Skeletal muscle tissue (tissue), 4 donors: ENCODE results near the gene SLC9A1. TPM values are rescaled to one million over a fixed set of nuclear protein-coding genes. Genes with fewer than 3 reads are reported as not detected.
A peak's percentile ranks its signal among the peaks of the same experiment; 100 is the strongest.
"Not testable (repeated sequence)": the region's sequence is repeated elsewhere in the genome, so short reads cannot be mapped to it uniquely, and the experiment has no call there.

Source experiments
- H3K27ac ChIP-seq: one replicate; pipeline ENCODE4 v1.7.0; 2013; ENCODE audit warnings: mild to moderate bottlenecking, low read depth, low read length, inconsistent platforms
- H3K27me3 ChIP-seq, 3 donors: one replicate each; pipeline ENCODE4 v1.7.0; 2013; ENCODE audit warnings: low read length in 3 of 3; ENCODE audit not compliant: control insufficient read depth in 3 of 3, insufficient read depth in 3 of 3
- H3K36me3 ChIP-seq, 3 donors: one replicate each; pipeline ENCODE4 v1.7.0; 2013; ENCODE audit warnings: low read length in 3 of 3; ENCODE audit not compliant: control insufficient read depth in 3 of 3, insufficient read depth in 3 of 3
- H3K4me1 ChIP-seq, 3 donors: one replicate each; pipeline ENCODE4 v1.7.0; 2013; ENCODE audit warnings: low read length in 3 of 3, mild to moderate bottlenecking in 3 of 3; ENCODE audit not compliant: control insufficient read depth in 3 of 3, insufficient read depth in 3 of 3
- H3K4me3 ChIP-seq, 3 donors: one replicate each; pipeline ENCODE4 v1.7.0; 2013; ENCODE audit warnings: low read length in 3 of 3
- H3K9ac ChIP-seq, 3 donors: one replicate each; pipeline ENCODE4 v1.7.0; 2013; ENCODE audit warnings: low read length in 3 of 3, mild to moderate bottlenecking in 3 of 3, moderate library complexity in 2 of 3, low read depth in 1 of 3
- H3K9me3 ChIP-seq, 3 donors: one replicate each; pipeline ENCODE4 v1.7.0; 2013; ENCODE audit warnings: low read length in 3 of 3; ENCODE audit not compliant: control insufficient read depth in 3 of 3
- total RNA-seq: library from RNA; depleted of rRNA; stranded (reverse); fragments of >200 nt; gene quantifications from one replicate; pipeline ENCODE4 v1.2.3, GENCODE V29; 2014
- donor health status: Osteomylitis.

The SLC9A1 gene
- total RNA-seq, 1 donor from 2014 or later: 1.6 TPM

DNA sequence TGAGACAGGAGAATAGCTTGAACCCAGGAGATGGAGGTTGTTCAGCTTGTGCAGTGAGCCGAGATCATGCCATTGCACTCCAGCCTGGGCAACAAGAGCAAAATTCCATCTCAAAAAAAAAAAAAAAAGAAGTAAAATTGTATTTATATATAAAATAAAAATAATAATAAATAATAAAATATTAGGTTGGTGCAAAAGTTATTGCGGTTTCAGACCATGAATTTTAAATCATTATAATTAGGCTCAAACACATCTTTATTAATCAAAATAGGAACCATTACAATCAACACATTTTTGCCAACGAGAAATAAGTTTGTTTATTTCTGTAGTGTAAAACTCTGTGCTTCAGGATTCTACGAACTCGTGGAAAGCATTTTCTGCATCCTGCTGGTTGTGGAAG, 18.1 kb upstream of the SLC9A1 start:
- H3K36me3 ChIP-seq, H3K27ac ChIP-seq, H3K4me1 ChIP-seq, H3K9me3 ChIP-seq, H3K27me3 ChIP-seq, H3K9ac ChIP-seq, H3K4me3 ChIP-seq: not testable (repeated sequence)

DNA sequence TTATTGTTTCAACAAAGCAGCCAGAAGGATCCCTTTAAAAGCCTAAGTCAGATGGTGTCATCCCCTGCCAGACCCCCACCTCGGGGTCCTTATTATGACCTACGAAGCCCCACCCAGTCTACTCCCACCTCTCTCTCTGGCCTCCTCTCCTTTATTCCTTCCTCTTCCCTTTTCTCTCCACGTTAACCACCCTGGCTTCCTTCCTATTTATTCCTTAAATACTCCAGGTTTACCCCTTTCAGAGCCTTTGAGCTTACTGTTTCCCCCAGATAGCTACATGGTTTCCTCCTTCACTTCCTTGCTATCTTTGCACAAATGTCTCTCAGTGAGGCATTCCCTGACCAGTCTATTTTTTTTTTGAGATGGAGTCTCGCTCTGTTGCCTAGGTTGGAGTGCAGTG, 12.0 kb upstream of the SLC9A1 start:
- no peak overlapping the region for H3K9ac ChIP-seq
- no peak overlapping the region for H3K4me3 ChIP-seq

DNA sequence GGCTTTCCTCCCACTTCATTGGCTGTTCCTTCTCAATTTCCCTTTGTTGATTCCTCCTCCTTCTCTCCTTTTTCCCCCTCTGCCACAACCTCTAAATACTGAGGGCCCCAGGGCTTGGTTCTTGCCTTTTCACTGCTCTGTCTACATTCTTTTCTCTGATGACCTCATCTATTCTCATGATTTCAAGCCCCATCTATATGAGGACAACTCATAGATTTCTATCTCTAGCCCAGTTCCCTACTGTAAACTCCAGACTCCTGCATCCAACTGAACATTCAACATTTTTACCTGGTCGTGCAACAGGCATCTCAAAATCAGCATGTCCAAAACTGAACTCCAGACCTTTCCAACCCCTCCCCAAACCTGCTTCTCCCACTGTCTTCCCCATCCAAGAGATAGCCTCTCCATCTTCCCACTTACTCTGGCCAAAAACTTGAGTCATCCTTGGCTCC, 11.5 kb upstream of the SLC9A1 start:
- Histone ChIP-seq H3K9me3 (no peaks in the 10 kb centered on the region), H3K36me3 (no peaks in the 10 kb centered on the region), H3K27ac (no peak overlapping the region), H3K4me1 (no peaks in the 10 kb centered on the region), H3K27me3 (no peaks in the 10 kb centered on the region), H3K4me3 (no peak overlapping the region), H3K9ac (no peak overlapping the region)

More for the DNA sequence above, 12.0 kb upstream of the SLC9A1 start:
- Histone ChIP-seq H3K9me3 (no peaks in the 10 kb centered on the region), H3K4me1 (no peaks in the 10 kb centered on the region), H3K36me3 (no peaks in the 10 kb centered on the region), H3K27ac (no peak overlapping the region), H3K27me3 (no peaks in the 10 kb centered on the region)

DNA sequence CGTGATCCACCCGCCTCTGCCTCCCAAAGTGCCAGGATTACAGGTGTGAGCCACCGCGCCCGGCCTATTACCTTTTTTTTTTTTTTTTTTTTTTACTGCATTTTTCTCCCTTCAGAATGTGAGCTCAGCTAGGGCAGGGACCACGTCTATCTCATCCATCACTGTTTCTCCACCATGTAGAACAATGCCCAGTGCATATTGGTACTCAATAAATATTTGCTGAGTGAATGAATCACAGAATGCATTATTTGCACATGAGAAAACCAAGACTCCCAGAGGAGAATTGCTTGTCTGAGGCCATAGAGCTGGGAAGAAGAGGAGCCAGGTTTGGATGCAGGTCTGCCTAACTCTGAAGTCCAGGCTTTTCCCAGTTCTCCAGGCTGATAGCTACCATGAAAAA, 8.2 kb upstream of the SLC9A1 start:
- Histone ChIP-seq H3K27ac (no peak overlapping the region), H3K9me3 (no peaks in the 10 kb centered on the region), H3K4me1 (no peaks in the 10 kb centered on the region), H3K9ac (no peak overlapping the region), H3K36me3 (no peaks in the 10 kb centered on the region), H3K27me3 (no peaks in the 10 kb centered on the region), H3K4me3 (no peak overlapping the region)

DNA sequence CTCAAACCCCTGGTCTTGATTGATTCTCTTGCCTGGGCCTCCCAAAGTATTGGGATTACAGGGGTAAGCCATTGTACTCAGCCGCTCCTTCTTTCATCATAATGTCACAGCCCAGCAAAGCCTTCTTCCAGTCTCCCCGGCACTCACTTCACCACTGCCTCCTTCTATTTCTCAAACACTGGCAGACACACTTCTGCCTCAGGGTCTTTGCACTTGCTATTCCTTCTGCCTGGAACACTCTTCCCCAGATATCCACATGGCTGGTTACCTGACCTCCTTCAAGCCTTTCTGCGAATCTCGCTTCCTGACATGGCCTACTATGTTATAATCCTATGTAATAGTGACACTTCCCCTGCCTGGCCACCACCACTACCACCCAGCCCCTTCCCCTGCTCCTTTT, 7.2 kb upstream of the SLC9A1 start:
- Histone ChIP-seq H3K9ac (no peak overlapping the region), H3K9me3 (no peaks in the 10 kb centered on the region), H3K27ac (no peak overlapping the region), H3K27me3 (no peaks in the 10 kb centered on the region), H3K4me1 (no peaks in the 10 kb centered on the region), H3K36me3 (no peaks in the 10 kb centered on the region), H3K4me3 (no peak overlapping the region)

DNA sequence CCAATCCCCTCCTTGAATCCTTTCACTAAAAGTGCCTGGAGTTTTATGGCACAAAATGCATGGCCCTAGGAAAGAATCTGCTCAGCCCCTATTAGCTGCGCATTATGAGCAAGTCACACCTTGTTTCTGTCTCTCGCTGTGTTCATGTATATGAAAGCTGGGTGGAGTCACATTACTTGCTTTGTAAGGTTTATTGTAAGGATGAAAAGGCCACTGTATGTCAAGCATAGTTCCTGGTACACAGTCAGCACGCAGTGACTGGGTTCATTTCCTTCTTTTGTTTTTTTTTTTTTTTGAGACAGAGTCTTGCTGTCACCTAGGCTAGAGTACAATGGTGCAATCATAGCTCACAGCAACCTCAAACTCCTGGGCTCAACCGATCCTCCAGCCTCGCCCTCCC, 6.7 kb upstream of the SLC9A1 start:
- Histone ChIP-seq H3K36me3 (no peaks in the 10 kb centered on the region), H3K4me1 (no peaks in the 10 kb centered on the region), H3K9me3 (no peaks in the 10 kb centered on the region), H3K4me3 (no peak overlapping the region), H3K27ac (no peak overlapping the region), H3K9ac (no peak overlapping the region), H3K27me3 (no peaks in the 10 kb centered on the region)

DNA sequence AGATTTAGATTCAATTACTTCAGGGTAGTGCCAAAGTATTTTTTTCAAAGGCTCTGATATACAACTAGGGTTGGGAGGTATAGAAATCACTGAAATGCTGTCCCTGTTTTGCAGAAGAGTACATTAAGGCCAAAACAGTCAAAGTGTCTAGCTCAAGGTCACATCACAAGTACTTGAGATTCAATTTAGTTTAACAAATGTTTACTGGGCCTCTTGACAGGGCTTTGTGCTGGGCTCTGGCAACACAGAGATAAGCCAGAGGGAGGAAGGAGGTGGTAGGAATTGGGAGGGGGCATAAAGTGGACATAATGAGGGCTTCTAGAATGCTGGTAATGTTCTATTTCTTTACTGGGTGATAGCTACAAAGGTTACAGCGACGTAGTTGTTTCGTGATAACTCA, 2.3 kb upstream of the SLC9A1 start:
- H3K9me3 ChIP-seq: no peaks in the 10 kb centered on the region
- H3K9ac ChIP-seq: no peak overlapping the region
- no peaks in the 10 kb centered on the region for H3K36me3 ChIP-seq
- H3K4me3 ChIP-seq: no peak overlapping the region
- H3K4me1 ChIP-seq: peaks cover 28 to 29% (median 28%) of the 10 kb centered on the region in 3 donors
- H3K27me3 ChIP-seq: no peaks in the 10 kb centered on the region
- no peak overlapping the region for H3K27ac ChIP-seq

DNA sequence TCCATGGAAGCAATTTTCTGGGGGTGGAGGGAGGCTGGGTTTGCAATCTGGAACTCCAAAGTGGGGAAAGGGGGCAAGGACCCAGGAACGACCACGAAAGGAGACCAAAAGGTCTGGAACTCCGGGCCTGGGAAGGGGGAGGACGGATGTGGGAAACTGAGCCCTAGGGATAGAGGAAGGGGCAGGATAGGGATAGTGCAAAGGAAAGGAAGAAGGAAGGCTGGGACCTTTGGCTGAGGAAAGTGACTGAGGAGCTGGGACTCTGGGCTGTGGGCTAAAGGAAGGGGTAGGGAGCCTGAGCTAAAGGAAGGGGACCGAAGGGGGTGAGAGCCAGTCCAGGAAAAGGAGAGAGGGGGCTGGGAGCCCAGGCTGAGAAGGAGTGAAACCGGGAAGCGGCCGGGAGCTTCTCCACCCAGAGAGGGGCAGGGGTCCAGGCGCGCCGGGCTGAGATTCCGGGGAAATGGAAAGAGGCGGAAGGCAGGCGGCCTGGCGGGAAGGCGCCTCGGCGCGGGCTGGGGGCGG, 395 bp downstream of the SLC9A1 start:
- Histone ChIP-seq H3K36me3 (no peaks in the 10 kb centered on the region), H3K9ac (peak overlapping the region; percentile 93), H3K27me3 (no peaks in the 10 kb centered on the region), H3K4me3 (peak overlapping the region; percentile 71 to 86 (median 86)), H3K4me1 (peaks cover 50 to 53% (median 52%) of the 10 kb centered on the region in 3 donors), H3K27ac (peak overlapping the region; percentile 87), H3K9me3 (no peaks in the 10 kb centered on the region)

DNA sequence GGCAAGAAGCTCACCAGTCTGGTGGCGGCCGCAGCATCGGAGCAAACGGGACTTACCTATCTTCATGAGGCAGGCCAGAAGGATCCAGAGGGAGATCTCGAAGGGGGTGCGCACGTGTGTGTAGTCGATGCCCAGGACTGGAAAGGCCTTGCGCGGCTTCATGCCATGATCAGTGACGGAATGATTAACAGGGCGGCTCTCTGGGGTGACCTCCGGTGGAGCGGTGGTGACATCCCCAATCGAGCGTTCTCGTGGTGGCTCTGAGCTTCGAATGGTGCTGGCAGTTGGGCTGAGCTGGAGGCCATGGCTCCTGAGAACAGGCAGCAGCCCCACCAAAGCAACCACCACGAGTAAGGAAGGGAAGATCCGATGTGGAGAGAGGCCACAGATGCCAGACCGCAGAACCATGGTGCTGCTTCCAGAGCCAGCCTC, 982 bp downstream of the SLC9A1 start:
- Histone ChIP-seq H3K9me3 (no peaks in the 10 kb centered on the region), H3K4me3 (peak overlapping the region; percentile 71 to 86 (median 86)), H3K9ac (peak overlapping the region; percentile 93), H3K27ac (peak overlapping the region; percentile 87), H3K36me3 (no peaks in the 10 kb centered on the region), H3K4me1 (peaks cover 56 to 59% (median 58%) of the 10 kb centered on the region in 3 donors), H3K27me3 (no peaks in the 10 kb centered on the region)

DNA sequence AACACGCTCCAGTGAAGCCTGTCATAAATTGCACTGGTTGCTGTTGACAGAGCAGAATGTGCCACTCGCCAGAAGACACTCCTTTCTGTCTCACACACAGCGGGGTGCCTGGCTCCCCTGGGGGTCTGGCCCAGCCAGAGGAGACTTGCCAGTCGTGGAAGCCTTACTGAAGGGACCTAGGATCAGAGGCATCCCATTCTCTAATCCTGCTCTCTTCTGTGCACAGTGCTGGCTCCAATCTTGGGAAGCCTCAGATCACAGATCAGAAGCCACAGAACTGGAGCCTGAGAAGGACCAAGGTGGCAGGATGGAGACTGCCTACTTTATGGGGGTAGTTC, 1.4 kb downstream of the SLC9A1 start:
- H3K4me3 ChIP-seq: peak overlapping the region; percentile 71 to 86 (median 86)
- H3K27ac ChIP-seq: peak overlapping the region; percentile 87
- no peaks in the 10 kb centered on the region for H3K9me3 ChIP-seq
- peak overlapping the region; percentile 80 to 93 (median 93) for H3K9ac ChIP-seq
- H3K36me3 ChIP-seq: no peaks in the 10 kb centered on the region
- H3K4me1 ChIP-seq: peaks cover 60 to 63% (median 62%) of the 10 kb centered on the region in 3 donors
- no peaks in the 10 kb centered on the region for H3K27me3 ChIP-seq
